WTC11 (cell line): Measurements from ENCODE around the gene CDHR5. TPM values are rescaled to one million over a fixed set of nuclear protein-coding genes. Genes with fewer than 3 reads are reported as not detected.

Experiments
- ATAC-seq: fragments of 200-7000 bp; cut with Tn5 transposase; 2 replicates; pipeline ENCODE4 v1.10.0; 2021; ENCODE audit warnings: mild to moderate bottlenecking, moderate library complexity
- CTCF ChIA-PET: fragments of 300-600 bp; sonication (Branson Sonifier 250); formaldehyde crosslinking; loops from one replicate; lab custom pipeline; 2021; ENCODE audit warnings: antibody characterized with exemption; lab: Charles Lee
- POLR2A ChIA-PET: fragments of 350-600 bp; sonication (Branson Sonifier 250); formaldehyde crosslinking; loops from one replicate; lab custom pipeline; 2021; ENCODE audit warnings: antibody characterized with exemption; lab: Charles Lee
- DNase-seq: peaks from one replicate; pipeline ENCODE4 v3.0.0; 2021; ENCODE audit warnings: low spot score
- H3K27ac Mint-ChIP-seq: 2 replicates; pipeline ENCODE4 v1.8.0; 2021; ENCODE audit warnings: mixed read lengths
- H3K27me3 Mint-ChIP-seq: 2 replicates; pipeline ENCODE4 v1.8.0; 2021; ENCODE audit warnings: low read depth, mild to moderate bottlenecking, moderate library complexity, mixed read lengths
- H3K36me3 Mint-ChIP-seq: 2 replicates; pipeline ENCODE4 v1.8.0; 2021; ENCODE audit warnings: mixed read lengths
- H3K4me1 Mint-ChIP-seq: 2 replicates; pipeline ENCODE4 v1.8.0; 2022; ENCODE audit warnings: mixed read lengths
- H3K4me3 Mint-ChIP-seq: 2 replicates; pipeline ENCODE4 v1.8.0; 2021; ENCODE audit warnings: mild to moderate bottlenecking, moderate library complexity, mixed read lengths
- H3K9me3 Mint-ChIP-seq: 2 replicates; pipeline ENCODE4 v1.8.0; 2021; ENCODE audit warnings: mixed read lengths
- ATF1 ChIP-seq: sonication (generic); formaldehyde crosslinking; IDR thresholded peaks from 2 replicates; pipeline ENCODE4 v1.8.1; 2023; ENCODE audit warnings: mild to moderate bottlenecking, moderate library complexity, missing genetic modification reagents
- ATF2 ChIP-seq: sonication (generic); formaldehyde crosslinking; IDR thresholded peaks from 2 replicates; pipeline ENCODE4 v1.8.1; 2022; ENCODE audit warnings: low read depth, missing genetic modification reagents, borderline replicate concordance
- ATF3 ChIP-seq: sonication (generic); formaldehyde crosslinking; conservative IDR thresholded peaks from 2 replicates; pipeline ENCODE4 v1.8.1; 2022; ENCODE audit warnings: mild to moderate bottlenecking, missing genetic modification reagents
- CDX4 ChIP-seq: fragments of 250-450 bp; sonication (Bioruptor Pico); IDR thresholded peaks from 2 replicates; pipeline ENCODE4 v1.9.0; 2021; ENCODE audit warnings: moderate library complexity, mild to moderate bottlenecking, inconsistent platforms, borderline replicate concordance
- CREM ChIP-seq: sonication (generic); formaldehyde crosslinking; IDR thresholded peaks from 2 replicates; pipeline ENCODE4 v1.8.1; 2022; ENCODE audit warnings: mild to moderate bottlenecking, missing genetic modification reagents, moderate library complexity
- E2F5 ChIP-seq: sonication (generic); formaldehyde crosslinking; IDR thresholded peaks from 2 replicates; pipeline ENCODE4 v1.8.1; 2022; ENCODE audit warnings: mild to moderate bottlenecking, moderate library complexity, missing genetic modification reagents
- ESRRA ChIP-seq: sonication (generic); formaldehyde crosslinking; IDR thresholded peaks from 2 replicates; pipeline ENCODE4 v1.8.1; 2022; ENCODE audit warnings: mild to moderate bottlenecking, missing genetic modification reagents, borderline replicate concordance
- FOXJ3 ChIP-seq: sonication (generic); formaldehyde crosslinking; IDR thresholded peaks from 2 replicates; pipeline ENCODE4 v1.9.0; 2021; ENCODE audit warnings: missing genetic modification reagents, mild to moderate bottlenecking, borderline replicate concordance
- FOXP4 ChIP-seq: sonication (generic); formaldehyde crosslinking; IDR thresholded peaks from 2 replicates; pipeline ENCODE4 v1.8.0; 2022; ENCODE audit warnings: mild to moderate bottlenecking, missing genetic modification reagents
- GABPB1 ChIP-seq: sonication (generic); formaldehyde crosslinking; IDR thresholded peaks from 2 replicates; pipeline ENCODE4 v1.8.1; 2023; ENCODE audit warnings: mild to moderate bottlenecking, missing genetic modification reagents
- JAZF1 ChIP-seq: fragments of 250-450 bp; sonication (Bioruptor Pico); IDR thresholded peaks from 2 replicates; pipeline ENCODE4 v1.9.0; 2021; ENCODE audit warnings: moderate library complexity, mild to moderate bottlenecking, inconsistent platforms
- NFE2L1 ChIP-seq: sonication (generic); formaldehyde crosslinking; IDR thresholded peaks from 2 replicates; pipeline ENCODE4 v1.8.1; 2023; ENCODE audit warnings: missing genetic modification reagents
- NR1H2 ChIP-seq: sonication (generic); formaldehyde crosslinking; IDR thresholded peaks from 2 replicates; pipeline ENCODE4 v1.9.0; 2021; ENCODE audit warnings: mild to moderate bottlenecking, moderate library complexity, missing genetic modification reagents
- NR3C1 ChIP-seq: sonication (generic); formaldehyde crosslinking; conservative IDR thresholded peaks from 2 replicates; pipeline ENCODE4 v1.8.1; 2023; ENCODE audit warnings: low read depth, mild to moderate bottlenecking, missing genetic modification reagents
- PREB ChIP-seq: sonication (generic); formaldehyde crosslinking; IDR thresholded peaks from 2 replicates; pipeline ENCODE4 v1.8.1; 2022; ENCODE audit warnings: mild to moderate bottlenecking, missing genetic modification reagents, moderate library complexity, borderline replicate concordance
- ZNF121 ChIP-seq: sonication (generic); formaldehyde crosslinking; IDR thresholded peaks from 2 replicates; pipeline ENCODE4 v1.8.0; 2023; ENCODE audit warnings: missing genetic modification reagents
- ZNF232 ChIP-seq: sonication (generic); formaldehyde crosslinking; IDR thresholded peaks from 2 replicates; pipeline ENCODE4 v1.8.0; 2022; ENCODE audit warnings: mild to moderate bottlenecking, missing genetic modification reagents
- ZNF281 ChIP-seq: sonication (generic); formaldehyde crosslinking; IDR thresholded peaks from 2 replicates; pipeline ENCODE4 v1.8.0; 2023; ENCODE audit warnings: mild to moderate bottlenecking, missing genetic modification reagents
- ZNF423 ChIP-seq: fragments of 250-450 bp; sonication (Bioruptor Pico); IDR thresholded peaks from 2 replicates; pipeline ENCODE4 v2.1.2; 2022; ENCODE audit warnings: mild to moderate bottlenecking, moderate library complexity
- total RNA-seq: library from RNA; stranded (reverse); gene quantifications from 3 replicates; pipeline ENCODE4 v1.2.3, GENCODE V29; 2021

The CDHR5 gene
- total RNA-seq, 1 experiment from 2014 or later, result 0.26 TPM

- Mint-ChIP-seq H3K9me3 (no peaks in the 10 kb centered on the region), H3K36me3 (no peaks in the 10 kb centered on the region), H3K27ac (no peak overlapping the region), H3K4me3 (no peak overlapping the region), H3K27me3 (peaks cover 26% of the 10 kb centered on the region), H3K4me1 (peaks cover 30% of the 10 kb centered on the region)
- ChIA-PET CTCF (interaction anchor here (1.9 kb wide), 1 partner anchor 17 kb away, joined by 8 read pairs; no protein-coding TSS in a partner anchor), POLR2A (no interaction called here)
- ATAC-seq, result no peak
- DNase-seq, result no peak
- TF ChIP-seq CDX4, result no peak
These were observed 53.0 kb downstream of the CDHR5 start for GRCh38 chr11:571802-572185.

GRCh38 chr11:569158-569885 is 55.4 kb downstream of the CDHR5 start:
- Mint-ChIP-seq H3K27me3 (peaks cover 16% of the 10 kb centered on the region), H3K4me3 (peak overlapping the region; percentile 66), H3K27ac (no peak overlapping the region), H3K9me3 (no peaks in the 10 kb centered on the region), H3K36me3 (no peaks in the 10 kb centered on the region), H3K4me1 (peaks cover 35% of the 10 kb centered on the region)
- 0 out of 2 replicates have a peak, but pooled peaks have one; percentile 29 for TF ChIP-seq GABPB1 (CRISPR knock-in tag)
- TF ChIP-seq NFE2L1, result no peak
- DNase-seq (no peak), ATAC-seq (no peak)
- POLR2A ChIA-PET, result interaction anchor here (1.0 kb wide), 1 partner anchor 9 kb away, joined by 3 read pairs; no protein-coding TSS in a partner anchor
- CTCF ChIA-PET, result interaction anchor here (0.6 to 5.8 kb wide), 5 partner anchors 10 to 113 kb away, joined by 3 to 32 read pairs (median 5); partner anchors contain the start of gene LMNTD2

GRCh38 chr11:568306-569157 is 56.2 kb downstream of the CDHR5 start:
- H3K9me3 Mint-ChIP-seq, result no peaks in the 10 kb centered on the region
- ChIA-PET POLR2A (interaction anchor here (1.0 to 1.1 kb wide), 2 partner anchors 9 to 12 kb away, joined by 3 read pairs; no protein-coding TSS in a partner anchor), CTCF (interaction anchor here (0.6 to 5.8 kb wide), 5 partner anchors 9 to 119 kb away, joined by 3 to 32 read pairs (median 3); partner anchors contain the start of gene LMNTD2)
- peaks cover 8% of the 10 kb centered on the region for H3K27me3 Mint-ChIP-seq
- 0 out of 2 replicates have a peak, but pooled peaks cover 3% of the 10 kb centered on the region for H3K36me3 Mint-ChIP-seq
- H3K27ac Mint-ChIP-seq, result no peak overlapping the region
- DNase-seq, result peak; percentile 95
- ATAC-seq, result peak; percentile 89
- peaks cover 35% of the 10 kb centered on the region for H3K4me1 Mint-ChIP-seq
- H3K4me3 Mint-ChIP-seq, result peak overlapping the region; percentile 66
- TF ChIP-seq ZNF281 (CRISPR knock-in tag), result no peak
- no peak for TF ChIP-seq NFE2L1
- no peak for TF ChIP-seq NR1H2 (CRISPR knock-in tag)
- TF ChIP-seq E2F5 (CRISPR knock-in tag), result 0 out of 2 replicates have a peak, but pooled peaks have one; percentile 38
- no peak for TF ChIP-seq FOXP4 (CRISPR knock-in tag)
- TF ChIP-seq PREB (CRISPR knock-in tag), result no peak
- peak; percentile 98 for TF ChIP-seq ZNF423 (CRISPR knock-in tag)
- no peak for TF ChIP-seq FOXJ3 (CRISPR knock-in tag)
- no peak for TF ChIP-seq ATF3 (CRISPR knock-in tag)
- TF ChIP-seq ZNF232 (CRISPR knock-in tag), result no peak
- no peak for TF ChIP-seq ATF1 (CRISPR knock-in tag)
- TF ChIP-seq ATF2 (CRISPR knock-in tag), result no peak
- no peak for TF ChIP-seq JAZF1 (CRISPR knock-in tag)
- peak; percentile 55; the same call in 1 of the 2 replicates for TF ChIP-seq CREM (CRISPR knock-in tag)
- TF ChIP-seq NR3C1, result 0 out of 2 replicates have a peak, but pooled peaks have one; percentile 33
- TF ChIP-seq ESRRA (CRISPR knock-in tag), result no peak
- TF ChIP-seq ZNF121, result no peak
